Amygdala (tissue), 56 donors: ENCODE data around the gene FREM1.

Experiments
- DNase-seq, 56 donors: peaks; one replicate each; lab custom pipeline; 2025; lab: John Stamatoyannopoulos, UW

The FREM1 gene

GRCh38 chr9:14911046-14911445, 818 bp upstream of the FREM1 start:
- DNase-seq = no peak

GRCh38 chr9:14909601-14909960, 647 bp downstream of the FREM1 start:
- no peak for DNase-seq

GRCh38 chr9:14909181-14909580, 1.0 kb downstream of the FREM1 start:
- no peak for DNase-seq

GRCh38 chr9:14908295-14909180, 1.7 kb downstream of the FREM1 start:
- DNase-seq = no peak

GRCh38 chr9:14907696-14908095, 2.5 kb downstream of the FREM1 start:
- DNase-seq = no peak

- DNase-seq = no peak
Observed at GRCh38 chr9:14907360-14907685, 2.9 kb downstream of the FREM1 start.

GRCh38 chr9:14906644-14907359, 3.4 kb downstream of the FREM1 start:
- no peak for DNase-seq

GRCh38 chr9:14906000-14906399, 4.2 kb downstream of the FREM1 start:
- no peak for DNase-seq

- DNase-seq = no peak
Observed at GRCh38 chr9:14903040-14903439, 7.2 kb downstream of the FREM1 start.

GRCh38 chr9:14902561-14902960, 7.7 kb downstream of the FREM1 start:
- DNase-seq = no peak

GRCh38 chr9:14899815-14900193, 10.4 kb downstream of the FREM1 start:
- DNase-seq = no peak

GRCh38 chr9:14899042-14899814, 11.0 kb downstream of the FREM1 start:
- no peak for DNase-seq

- no peak for DNase-seq
Observed at GRCh38 chr9:14895806-14896205, 14.4 kb downstream of the FREM1 start.

GRCh38 chr9:14893280-14893679, 16.9 kb downstream of the FREM1 start:
- DNase-seq = no peak

- DNase-seq = no peak
Observed at GRCh38 chr9:14891332-14891731, 18.9 kb downstream of the FREM1 start.

- no peak for DNase-seq
Observed at GRCh38 chr9:14889451-14889850, 20.8 kb downstream of the FREM1 start.

GRCh38 chr9:14888875-14889274, 21.4 kb downstream of the FREM1 start:
- no peak for DNase-seq

GRCh38 chr9:14888272-14888671, 22.0 kb downstream of the FREM1 start:
- DNase-seq = no peak

- no peak for DNase-seq
Observed at GRCh38 chr9:14887149-14887548, 23.1 kb downstream of the FREM1 start.

- no peak for DNase-seq
Observed at GRCh38 chr9:14883310-14883944, 26.8 kb downstream of the FREM1 start.

GRCh38 chr9:14882090-14882489, 28.1 kb downstream of the FREM1 start:
- DNase-seq = no peak
